A549 treated with RU486 at 1 μM for 4 hours (cell line): ENCODE data around the gene APOBEC3H. TPM values are rescaled to one million over a fixed set of nuclear protein-coding genes. Genes with fewer than 3 reads are reported as not detected.

Experiments used
- total RNA-seq: library from RNA; stranded (reverse); fragments of 200-300 nt; extraction: Qiagen RNA extraction; gene quantifications from 5 replicates; pipeline ENCODE4 v1.2.3, GENCODE V29; 2022; ENCODE audit warnings: low read depth

The APOBEC3H gene
- total RNA-seq, result 0.19 to 0.51 TPM (median 0.34 TPM) in 4 of 5 replicates, not detected in the other

GRCh38 chr22:39097098-39098020, at the start of gene APOBEC3H:
TSS of gene APOBEC3H (plus strand) at chr22:39097244. CDS start at chr22:39100279, 3,035 bp downstream.

DNA sequence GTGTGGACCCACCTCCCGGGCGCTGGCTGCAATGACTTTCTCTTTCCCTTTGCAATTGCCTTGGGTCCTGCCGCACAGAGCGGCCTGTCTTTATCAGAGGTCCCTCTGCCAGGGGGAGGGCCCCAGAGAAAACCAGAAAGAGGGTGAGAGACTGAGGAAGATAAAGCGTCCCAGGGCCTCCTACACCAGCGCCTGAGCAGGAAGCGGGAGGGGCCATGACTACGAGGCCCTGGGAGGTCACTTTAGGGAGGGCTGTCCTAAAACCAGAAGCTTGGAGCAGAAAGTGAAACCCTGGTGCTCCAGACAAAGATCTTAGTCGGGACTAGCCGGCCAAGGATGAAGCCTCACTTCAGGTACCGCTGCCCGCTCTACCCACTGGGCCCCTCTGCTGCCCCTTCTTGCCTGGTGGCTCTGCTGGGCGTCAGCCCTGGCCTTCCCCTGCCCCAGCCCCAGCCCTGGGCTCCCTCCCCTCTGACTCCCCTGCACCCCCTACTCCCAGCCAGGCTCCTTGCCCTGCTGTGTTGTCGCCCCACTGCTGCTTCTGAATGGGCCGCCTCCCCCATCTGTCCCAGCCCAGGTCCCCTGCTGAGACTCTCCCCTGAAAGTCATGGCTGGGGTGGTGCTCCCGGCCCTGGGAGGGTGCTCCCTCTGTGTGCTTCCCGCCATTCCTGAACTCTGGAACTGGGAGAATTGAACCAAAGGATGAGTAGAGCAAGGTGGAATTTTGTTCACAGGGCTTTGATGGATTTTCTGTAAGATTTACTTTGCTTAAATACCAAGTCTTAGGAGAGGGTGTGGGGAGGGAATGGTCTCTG, 19.8 kb upstream of the APOBEC3H start, which contains the start of gene APOBEC3G:
APOBEC3G (plus strand) TSS at position 250 of the 815 bp plus-strand sequence; CDS start at position 337, 87 bp downstream.

DNA sequence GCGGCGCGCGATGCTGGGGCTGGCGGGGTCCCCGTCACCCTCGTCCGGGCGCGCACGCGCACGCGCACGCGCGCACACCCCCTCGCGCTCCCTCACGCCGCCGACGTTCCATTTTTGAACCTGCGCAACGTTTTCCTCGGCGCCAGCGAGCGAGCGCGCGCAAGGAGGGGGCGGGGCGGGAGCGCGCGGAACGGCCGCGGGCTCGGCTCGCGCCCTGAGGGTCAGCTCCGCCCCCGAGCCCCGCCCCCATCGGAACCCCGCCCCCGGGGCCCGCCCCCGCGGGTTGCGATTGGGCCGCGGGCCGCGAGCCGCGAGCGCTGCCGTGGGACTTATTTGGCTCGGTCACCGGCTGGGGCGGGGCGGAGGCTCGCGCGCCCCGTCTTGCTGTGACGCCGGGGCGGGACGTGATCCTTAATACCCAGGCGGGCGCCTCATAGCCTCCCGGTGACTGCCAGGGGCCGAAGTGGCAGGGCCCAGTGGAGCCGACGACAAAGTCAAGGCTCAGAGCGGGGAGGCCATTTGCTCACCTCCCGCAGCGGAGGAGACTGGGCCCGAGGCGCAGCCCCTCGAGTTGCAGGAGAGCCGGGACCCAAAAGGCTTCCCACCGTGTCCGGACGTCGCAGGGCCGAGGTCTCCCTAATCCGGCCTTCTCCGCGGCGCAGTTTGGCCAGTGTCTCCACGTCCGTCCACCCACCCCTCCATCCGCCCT, 55.6 kb downstream of the APOBEC3H start, which contains the start of gene CBX7:
CBX7 (minus strand) TSS at position 170 of the 709 bp plus-strand sequence. CDS start 236 bp downstream, outside the sequence.

Other genes starting within 250 kb of the APOBEC3H start
- gene CBX6, start 225.0 kb upstream of the APOBEC3H start, total RNA-seq, result 27.3 to 33.9 TPM (median 31.3 TPM) in 5 replicates
- not detected in 5 replicates for gene APOBEC3A, start 139.6 kb upstream of the APOBEC3H start, total RNA-seq
- 29.1 to 36.5 TPM (median 30.0 TPM) in 5 replicates for gene APOBEC3B, start 114.9 kb upstream of the APOBEC3H start, total RNA-seq
- 25.4 to 28.4 TPM (median 26.5 TPM) in 5 replicates for gene APOBEC3C, start 83.0 kb upstream of the APOBEC3H start, total RNA-seq
- 0.09 to 0.60 TPM (median 0.20 TPM) in 3 of 5 replicates, not detected in the others for gene APOBEC3D, start 76.1 kb upstream of the APOBEC3H start, total RNA-seq
- gene APOBEC3F, start 56.4 kb upstream of the APOBEC3H start, total RNA-seq, result 1.9 to 2.8 TPM (median 2.1 TPM) in 5 replicates
- not detected in 5 replicates for gene APOBEC3G, start 20.0 kb upstream of the APOBEC3H start, total RNA-seq
- gene CBX7, start 55.4 kb downstream of the APOBEC3H start, total RNA-seq, result 0.58 to 1.6 TPM (median 1.1 TPM) in 5 replicates
- gene PDGFB, start 147.7 kb downstream of the APOBEC3H start, total RNA-seq, result 2.8 to 3.8 TPM (median 3.3 TPM) in 5 replicates
- 1,689 to 2,421 TPM (median 1,759 TPM) in 5 replicates for gene RPL3, start 222.4 kb downstream of the APOBEC3H start, total RNA-seq